DOHH2 (cell line): ENCODE data around the gene CABYR.

Experiments used
- H3F3A ChIP-seq: fragments of 200-600 bp; sonication (generic), shearing (Covaris generic); 2 replicates; pipeline ENCODE4 v1.6.0; 2016; ENCODE audit warnings: antibody characterized with exemption, mild to moderate bottlenecking; ENCODE audit not compliant: control insufficient read depth, insufficient read depth
- H3K27ac ChIP-seq: fragments of 200-600 bp; sonication (generic); 2 replicates; pipeline ENCODE4 v1.5.1; 2014; ENCODE audit warnings: low read depth, mild to moderate bottlenecking, low read length, moderate library complexity
- H3K27me3 ChIP-seq: fragments of 200-600 bp; sonication (generic); 2 replicates; pipeline ENCODE4 v1.6.1; 2014; ENCODE audit warnings: mild to moderate bottlenecking, low read length, mixed read lengths; ENCODE audit not compliant: control insufficient read depth
- H3K36me3 ChIP-seq: fragments of 200-600 bp; sonication (generic); 2 replicates; pipeline ENCODE4 v1.6.1; 2014; ENCODE audit warnings: mild to moderate bottlenecking, low read length, moderate library complexity, mixed read lengths; ENCODE audit not compliant: control insufficient read depth
- H3K4me1 ChIP-seq: fragments of 200-600 bp; sonication (generic); 2 replicates; pipeline ENCODE4 v1.6.1; 2014; ENCODE audit warnings: mild to moderate bottlenecking, low read length, mixed read lengths; ENCODE audit not compliant: control insufficient read depth
- H3K4me2 ChIP-seq: fragments of 200-600 bp; sonication (generic); 2 replicates; pipeline ENCODE4 v1.6.0; 2014; ENCODE audit warnings: mild to moderate bottlenecking, low read length, moderate library complexity
- H3K4me3 ChIP-seq: fragments of 200-600 bp; sonication (generic); 2 replicates; pipeline ENCODE4 v1.5.1; 2014; ENCODE audit warnings: mild to moderate bottlenecking, low read length, mixed read lengths
- H3K79me2 ChIP-seq: fragments of 200-600 bp; sonication (generic); 2 replicates; pipeline ENCODE4 v1.6.1; 2014; ENCODE audit warnings: mild to moderate bottlenecking, low read length, mixed read lengths; ENCODE audit not compliant: control insufficient read depth
- H3K9me2 ChIP-seq: fragments of 200-600 bp; sonication (generic); replicated peaks from 2 replicates; pipeline ENCODE4 v1.6.1; 2014; ENCODE audit warnings: mild to moderate bottlenecking, low read length, mixed read lengths; ENCODE audit not compliant: control insufficient read depth
- H3K9me3 ChIP-seq: fragments of 200-600 bp; sonication (generic); 2 replicates; pipeline ENCODE4 v1.6.1; 2014; ENCODE audit warnings: antibody characterized with exemption, low read length, mixed read lengths; ENCODE audit not compliant: control insufficient read depth, insufficient read depth
- H4K20me1 ChIP-seq: fragments of 200-600 bp; sonication (generic); 2 replicates; pipeline ENCODE4 v1.6.0; 2014; ENCODE audit warnings: low read depth, mild to moderate bottlenecking, antibody characterized with exemption, low read length, moderate library complexity; ENCODE audit not compliant: control insufficient read depth, insufficient read depth
- EZH2phosphoT487 ChIP-seq: fragments of 200-600 bp; sonication (generic); IDR thresholded peaks from 2 replicates; pipeline ENCODE4 v1.6.1; 2017; ENCODE audit warnings: borderline replicate concordance, mild to moderate bottlenecking, antibody characterized with exemption, low read length, moderate library complexity, mixed read lengths
- TF ChIP-seq, protein P1 (sequence below): fragments of 200-600 bp; sonication (generic); IDR thresholded peaks from one replicate; pipeline ENCODE4 v1.5.1; 2014; ENCODE audit warnings: antibody characterized with exemption, mild to moderate bottlenecking, low read depth, low read length; ENCODE audit not compliant: poor library complexity, severe bottlenecking

CABYR gene

DNA sequence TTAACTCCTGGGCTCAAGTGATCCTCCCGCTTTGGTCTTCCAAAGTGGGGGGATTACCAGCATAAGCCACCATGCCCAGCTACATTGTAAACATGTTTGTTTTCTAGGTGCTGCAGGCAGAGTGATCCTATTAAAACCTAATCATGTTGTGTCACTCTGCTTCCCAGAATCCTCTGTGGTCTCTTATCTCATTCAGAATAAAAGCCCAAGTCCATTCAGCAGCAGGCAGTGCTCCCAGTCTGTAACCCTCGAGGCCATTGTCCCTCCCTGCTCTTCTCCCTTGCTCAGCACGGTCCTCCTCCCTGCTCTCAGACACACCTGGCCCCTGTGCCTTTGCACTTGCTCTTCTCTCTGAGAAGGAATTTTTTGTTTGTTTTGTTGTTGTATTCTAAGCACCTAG lies 11.1 kb upstream of the CABYR start:
- TF ChIP-seq EZH2phosphoT487 = no peak
- TF ChIP-seq, protein P1, sequence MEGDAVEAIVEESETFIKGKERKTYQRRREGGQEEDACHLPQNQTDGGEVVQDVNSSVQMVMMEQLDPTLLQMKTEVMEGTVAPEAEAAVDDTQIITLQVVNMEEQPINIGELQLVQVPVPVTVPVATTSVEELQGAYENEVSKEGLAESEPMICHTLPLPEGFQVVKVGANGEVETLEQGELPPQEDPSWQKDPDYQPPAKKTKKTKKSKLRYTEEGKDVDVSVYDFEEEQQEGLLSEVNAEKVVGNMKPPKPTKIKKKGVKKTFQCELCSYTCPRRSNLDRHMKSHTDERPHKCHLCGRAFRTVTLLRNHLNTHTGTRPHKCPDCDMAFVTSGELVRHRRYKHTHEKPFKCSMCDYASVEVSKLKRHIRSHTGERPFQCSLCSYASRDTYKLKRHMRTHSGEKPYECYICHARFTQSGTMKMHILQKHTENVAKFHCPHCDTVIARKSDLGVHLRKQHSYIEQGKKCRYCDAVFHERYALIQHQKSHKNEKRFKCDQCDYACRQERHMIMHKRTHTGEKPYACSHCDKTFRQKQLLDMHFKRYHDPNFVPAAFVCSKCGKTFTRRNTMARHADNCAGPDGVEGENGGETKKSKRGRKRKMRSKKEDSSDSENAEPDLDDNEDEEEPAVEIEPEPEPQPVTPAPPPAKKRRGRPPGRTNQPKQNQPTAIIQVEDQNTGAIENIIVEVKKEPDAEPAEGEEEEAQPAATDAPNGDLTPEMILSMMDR = no peak
- H3K36me3 ChIP-seq = peaks cover 54% of the 10 kb centered on the region
- H3K9me2 ChIP-seq = no peaks in the 10 kb centered on the region
- H3K4me3 ChIP-seq = no peak overlapping the region
- H3K27ac ChIP-seq = no peak overlapping the region
- H4K20me1 ChIP-seq = no peaks in the 10 kb centered on the region
- no peaks in the 10 kb centered on the region for H3F3A ChIP-seq
- no peaks in the 10 kb centered on the region for H3K27me3 ChIP-seq
- no peak overlapping the region for H3K4me2 ChIP-seq
- H3K4me1 ChIP-seq = no peaks in the 10 kb centered on the region
- no peaks in the 10 kb centered on the region for H3K9me3 ChIP-seq
- H3K79me2 ChIP-seq = no peaks in the 10 kb centered on the region

DNA sequence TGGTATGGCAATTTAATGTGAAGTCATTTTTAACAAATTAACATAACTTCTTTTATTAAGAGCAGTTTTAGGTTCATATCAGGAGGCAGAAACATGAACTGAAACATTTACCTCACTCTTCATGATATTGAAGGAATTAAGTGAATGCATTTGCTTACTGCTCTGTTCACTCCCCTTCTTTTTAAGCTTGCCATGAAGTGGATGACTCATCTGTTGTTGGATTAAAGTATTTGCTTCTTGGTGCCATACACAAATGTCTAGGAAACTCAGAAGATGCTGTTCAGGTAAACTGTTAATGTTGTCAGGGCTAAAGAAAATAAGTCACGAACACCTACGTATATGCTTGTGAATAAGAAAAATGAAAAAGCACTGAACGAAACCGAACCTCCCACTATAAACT lies 10.2 kb upstream of the CABYR start:
- Histone ChIP-seq H3K9me3 (no peaks in the 10 kb centered on the region), H3K79me2 (no peaks in the 10 kb centered on the region), H3F3A (no peaks in the 10 kb centered on the region), H3K4me1 (no peaks in the 10 kb centered on the region), H3K36me3 (peaks cover 52% of the 10 kb centered on the region), H3K27ac (no peak overlapping the region), H3K4me2 (no peak overlapping the region), H3K9me2 (no peaks in the 10 kb centered on the region), H3K27me3 (no peaks in the 10 kb centered on the region), H3K4me3 (no peak overlapping the region), H4K20me1 (no peaks in the 10 kb centered on the region)
- TF ChIP-seq, protein P1 = no peak
- no peak for TF ChIP-seq EZH2phosphoT487

DNA sequence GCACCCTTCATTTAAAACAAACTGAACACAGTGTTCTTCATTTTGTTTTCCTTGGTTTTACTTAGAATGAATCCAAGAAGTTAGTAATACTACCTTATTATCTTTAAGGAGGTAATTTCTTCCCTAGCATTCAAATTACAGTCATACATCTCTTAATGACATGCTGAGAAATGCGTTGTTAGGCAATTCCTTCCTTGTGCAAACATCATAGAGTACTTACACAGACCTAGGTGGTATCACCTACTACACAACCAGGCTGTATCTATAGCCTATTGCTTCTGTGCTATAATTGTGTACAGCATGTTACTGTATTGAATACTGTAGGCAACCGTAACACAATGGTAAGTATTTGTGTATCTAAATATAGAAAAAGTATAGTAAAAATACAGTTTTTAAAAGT lies 8.4 kb upstream of the CABYR start:
- Histone ChIP-seq H4K20me1 (no peaks in the 10 kb centered on the region), H3K4me2 (no peak overlapping the region), H3K9me3 (no peaks in the 10 kb centered on the region), H3K27me3 (no peaks in the 10 kb centered on the region), H3K4me1 (no peaks in the 10 kb centered on the region), H3F3A (no peaks in the 10 kb centered on the region), H3K9me2 (no peaks in the 10 kb centered on the region), H3K79me2 (no peaks in the 10 kb centered on the region), H3K4me3 (no peak overlapping the region), H3K36me3 (peaks cover 46% of the 10 kb centered on the region), H3K27ac (no peak overlapping the region)
- TF ChIP-seq, protein P1 = no peak
- TF ChIP-seq EZH2phosphoT487 = no peak

DNA sequence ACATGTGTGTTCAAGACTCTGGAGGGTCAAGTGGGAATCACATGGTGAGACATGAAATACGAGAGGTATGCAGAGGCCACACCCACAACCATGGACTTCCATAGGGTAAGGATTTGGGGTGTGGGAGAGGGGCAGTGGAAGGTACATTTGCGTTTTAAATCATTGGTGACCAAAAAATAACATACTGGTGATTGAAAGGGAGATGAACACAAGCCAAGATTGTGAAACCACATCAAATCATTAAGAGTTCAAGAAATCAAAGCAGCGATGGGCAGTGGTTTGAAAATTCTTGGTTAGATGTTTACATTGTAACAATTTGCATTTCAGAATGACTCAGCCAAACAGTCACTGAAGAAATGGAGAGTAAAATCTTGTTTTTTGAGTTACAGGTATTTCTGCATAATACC lies 1.9 kb upstream of the CABYR start:
- Histone ChIP-seq H3K9me3 (no peaks in the 10 kb centered on the region), H3K4me2 (no peak overlapping the region), H3K4me1 (peaks cover 13% of the 10 kb centered on the region), H3K27me3 (peaks cover 6% of the 10 kb centered on the region), H3K79me2 (no peaks in the 10 kb centered on the region), H4K20me1 (no peaks in the 10 kb centered on the region), H3K27ac (no peak overlapping the region), H3F3A (peaks cover 12% of the 10 kb centered on the region), H3K4me3 (no peak overlapping the region), H3K36me3 (peaks cover 13% of the 10 kb centered on the region), H3K9me2 (no peaks in the 10 kb centered on the region)
- TF ChIP-seq EZH2phosphoT487 = no peak
